HG03139 (cell line): ENCODE measurements around the gene CCNB1.
"Not testable (repeated sequence)": the region's sequence is repeated elsewhere in the genome, so short reads cannot be mapped to it uniquely, and the experiment has no call there.

Source experiments
- ATAC-seq: cut with Tn5 transposase; IDR thresholded peaks from one replicate; pipeline ENCODE4 v1.9.1; 2021; ENCODE audit not compliant: unreplicated experiment

The CCNB1 gene

DNA sequence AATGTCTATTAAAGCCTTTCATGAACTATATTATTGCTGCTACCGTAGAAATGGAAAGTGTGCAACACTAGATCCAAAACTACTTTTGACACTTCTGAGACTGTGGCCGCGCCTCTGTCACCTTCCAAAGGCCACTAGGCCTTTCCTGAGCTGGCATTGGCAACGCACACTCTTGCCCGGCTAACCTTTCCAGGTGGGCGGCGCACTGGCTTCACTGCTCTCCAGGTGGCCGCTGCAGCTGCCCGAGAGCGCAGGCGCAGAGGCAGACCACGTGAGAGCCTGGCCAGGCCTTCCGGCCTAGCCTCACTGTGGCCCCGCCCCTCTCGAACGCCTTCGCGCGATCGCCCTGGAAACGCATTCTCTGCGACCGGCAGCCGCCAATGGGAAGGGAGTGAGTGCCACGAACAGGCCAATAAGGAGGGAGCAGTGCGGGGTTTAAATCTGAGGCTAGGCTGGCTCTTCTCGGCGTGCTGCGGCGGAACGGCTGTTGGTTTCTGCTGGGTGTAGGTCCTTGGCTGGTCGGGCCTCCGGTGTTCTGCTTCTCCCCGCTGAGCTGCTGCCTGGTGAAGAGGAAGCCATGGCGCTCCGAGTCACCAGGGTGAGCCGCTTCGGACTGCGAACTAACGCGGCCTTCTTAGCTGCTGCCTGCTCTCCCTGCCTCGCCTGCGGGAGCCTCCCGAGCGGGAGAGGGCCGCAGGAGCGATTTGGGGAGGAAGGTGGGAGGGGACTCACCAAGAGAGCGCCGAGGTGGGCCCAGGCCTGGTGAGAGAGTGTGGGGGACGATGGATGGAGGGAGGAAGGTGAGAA is at the start of gene CCNB1:
Gene CCNB1, plus strand, starts transcription at position 465 of the 807 bp plus-strand sequence. Its CDS starts 113 bp downstream, at position 578.
- ATAC-seq, result peak; percentile 99

DNA sequence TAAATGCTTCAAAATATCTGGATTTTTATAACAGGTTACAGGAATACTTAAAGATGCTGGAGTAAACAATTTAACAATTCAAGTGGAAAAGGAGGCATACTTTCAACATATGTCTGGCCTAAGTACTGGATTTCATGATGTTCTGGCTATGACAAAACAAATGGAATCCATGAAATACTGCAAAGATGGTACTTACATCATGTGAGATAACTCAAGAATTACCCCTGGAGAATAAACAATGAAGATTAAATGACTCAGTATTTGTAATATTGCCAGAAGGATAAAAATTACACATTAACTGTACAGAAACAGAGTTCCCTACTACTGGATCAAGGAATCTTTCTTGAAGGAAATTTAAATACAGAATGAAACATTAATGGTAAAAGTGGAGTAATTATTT is 37.5 kb upstream of the CCNB1 start:
- ATAC-seq, result no peak

DNA sequence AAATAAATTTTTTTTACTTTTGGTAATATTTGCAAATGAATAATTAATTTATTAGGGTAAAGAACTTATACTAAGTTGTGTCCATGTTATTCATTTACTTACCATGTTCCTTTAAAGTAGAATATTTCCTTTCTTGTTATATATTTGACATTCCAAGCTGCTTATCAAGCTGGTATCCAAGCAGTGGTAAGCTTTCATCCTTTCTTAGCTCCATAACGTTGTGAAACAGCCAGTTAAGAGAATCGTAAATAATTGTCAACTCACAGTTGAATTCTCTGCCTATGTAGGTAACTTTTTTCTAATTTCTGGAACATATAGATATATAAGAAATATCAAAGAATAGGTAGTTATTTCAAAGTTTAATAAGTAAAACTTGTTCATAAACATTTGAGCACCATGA is 36.7 kb upstream of the CCNB1 start:
- no peak for ATAC-seq

DNA sequence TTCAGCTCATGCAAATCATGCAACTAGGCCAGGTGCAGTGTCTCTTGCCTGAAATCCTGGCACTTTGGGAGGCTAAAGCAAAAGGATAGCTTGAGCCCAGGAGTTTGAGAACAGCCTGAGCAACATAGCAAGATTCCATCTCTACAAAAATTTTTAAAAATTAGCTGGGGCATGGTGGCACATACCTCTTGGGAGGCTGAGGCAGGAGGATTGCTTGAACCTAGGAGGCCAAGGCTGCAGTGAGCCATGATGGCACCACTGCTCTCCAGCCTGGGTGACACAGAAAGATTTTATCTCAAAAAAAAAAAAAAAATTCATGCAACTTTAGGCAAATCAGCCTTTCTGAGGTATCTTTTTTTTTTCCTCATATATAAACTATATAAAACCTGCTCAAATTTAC is 35.6 kb upstream of the CCNB1 start:
- ATAC-seq, result no peak

DNA sequence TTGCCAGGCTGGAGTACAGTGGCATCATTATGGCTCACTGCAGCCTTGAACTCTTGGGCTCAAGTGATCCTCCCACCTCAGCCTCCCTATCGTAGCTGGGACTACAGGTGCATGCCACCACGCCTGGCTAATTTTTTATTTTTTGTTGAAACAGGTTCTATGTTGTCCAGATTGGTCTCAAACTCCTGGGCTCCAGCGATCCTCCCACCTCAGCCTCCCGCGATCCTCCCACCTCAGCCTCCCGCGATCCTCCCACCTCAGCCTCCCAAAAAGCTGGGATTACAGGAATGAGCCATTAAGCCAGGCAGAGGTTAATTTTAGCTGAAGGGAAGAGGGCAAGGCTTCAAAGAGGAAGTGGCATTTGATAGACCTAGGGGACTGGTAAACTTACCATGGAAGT is 32.8 kb upstream of the CCNB1 start:
- no peak for ATAC-seq

DNA sequence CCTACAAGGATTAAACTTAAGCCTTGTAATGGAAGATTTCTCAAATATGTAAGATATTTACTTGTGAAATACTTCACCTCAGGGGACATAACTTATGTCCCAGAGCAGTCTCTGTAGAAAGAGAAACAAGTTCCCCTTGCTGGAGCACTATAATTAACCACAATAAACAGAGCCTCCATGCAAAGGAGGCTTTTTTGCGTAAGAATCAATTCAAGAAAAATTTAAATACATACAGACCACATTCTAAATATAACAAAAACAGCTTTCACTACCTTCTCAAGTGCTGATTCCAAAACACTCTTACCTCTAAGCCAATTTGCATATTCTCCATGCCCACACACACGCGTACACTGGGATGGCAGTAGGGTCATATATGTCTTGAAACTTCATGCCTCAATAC is 30.7 kb upstream of the CCNB1 start:
- ATAC-seq, result peak; percentile 71

DNA sequence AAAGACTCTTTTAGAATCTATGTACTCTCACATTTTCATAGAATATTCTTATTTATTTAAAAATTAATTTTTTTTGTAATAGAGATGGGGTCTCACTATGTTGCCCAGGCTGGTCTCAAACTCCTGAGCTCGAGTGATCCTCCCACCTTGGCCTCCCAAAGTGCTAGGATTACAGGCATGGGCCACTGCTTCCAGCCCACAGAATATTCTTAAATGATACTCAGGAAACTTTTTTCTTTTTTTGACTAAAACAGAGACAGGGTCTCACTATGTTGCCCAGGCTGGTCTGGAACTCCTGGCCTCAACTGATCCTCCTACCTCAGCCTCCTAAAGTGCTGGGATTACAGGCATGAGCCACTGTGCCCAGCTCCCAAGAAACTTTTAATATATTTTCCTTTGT is 29.7 kb upstream of the CCNB1 start:
- not testable (repeated sequence) for ATAC-seq

DNA sequence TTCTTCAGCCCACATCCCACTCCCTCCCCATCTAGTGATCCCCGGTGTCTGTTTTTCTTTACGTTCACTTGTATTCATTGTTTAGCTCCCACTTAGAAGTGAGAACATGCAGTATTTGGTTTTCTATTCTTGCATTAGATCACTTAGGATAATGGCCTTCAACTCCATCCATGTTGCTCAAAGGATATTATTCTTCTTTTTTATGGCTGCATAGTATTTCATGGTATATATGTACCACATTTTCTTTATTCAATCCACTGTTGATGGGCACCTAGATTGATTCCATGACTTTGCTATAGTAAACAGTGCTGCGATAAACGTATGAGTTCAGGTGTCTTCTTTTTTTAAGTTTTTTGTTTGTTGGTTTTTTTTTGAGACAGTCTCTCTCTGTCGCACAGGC is 29.1 kb upstream of the CCNB1 start:
- ATAC-seq, result no peak

DNA sequence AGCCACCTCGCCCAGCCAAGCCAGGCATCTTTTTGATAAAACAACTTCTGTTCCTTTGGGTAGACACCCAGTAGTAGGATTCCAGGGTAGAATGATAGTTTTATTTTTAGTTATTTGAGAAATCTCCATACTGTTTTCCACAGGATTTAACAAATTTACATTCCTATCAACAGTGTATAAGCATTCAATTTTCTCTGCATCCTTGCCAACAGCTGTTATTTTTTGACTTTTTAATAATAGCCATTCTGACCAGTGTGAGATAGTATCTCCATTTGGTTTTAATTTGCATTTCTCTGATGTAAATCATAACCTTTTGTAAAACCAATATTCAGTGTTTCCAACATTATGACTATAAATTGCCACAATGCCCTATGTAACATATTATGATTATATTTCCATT is 28.2 kb upstream of the CCNB1 start:
- ATAC-seq, result no peak

DNA sequence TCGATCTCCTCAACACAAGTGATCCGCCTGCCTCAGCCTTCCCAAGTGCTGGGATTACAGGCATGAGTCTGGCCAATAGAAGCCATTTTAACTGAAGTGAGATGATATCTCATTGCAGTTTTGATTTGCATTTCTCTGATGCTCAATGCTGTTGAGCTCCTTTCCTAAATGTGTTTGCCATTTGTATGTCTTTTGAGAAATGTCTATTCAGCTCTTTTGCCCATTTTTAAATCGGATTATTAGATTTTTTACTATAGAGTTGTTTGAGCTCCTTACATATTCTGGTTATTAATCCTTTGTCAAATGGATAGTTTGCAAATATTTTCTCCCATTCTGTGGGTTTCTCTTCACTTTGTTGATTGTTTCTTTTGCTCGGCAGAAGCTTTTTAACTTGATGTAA is 26.7 kb upstream of the CCNB1 start:
- ATAC-seq, result not testable (repeated sequence)

DNA sequence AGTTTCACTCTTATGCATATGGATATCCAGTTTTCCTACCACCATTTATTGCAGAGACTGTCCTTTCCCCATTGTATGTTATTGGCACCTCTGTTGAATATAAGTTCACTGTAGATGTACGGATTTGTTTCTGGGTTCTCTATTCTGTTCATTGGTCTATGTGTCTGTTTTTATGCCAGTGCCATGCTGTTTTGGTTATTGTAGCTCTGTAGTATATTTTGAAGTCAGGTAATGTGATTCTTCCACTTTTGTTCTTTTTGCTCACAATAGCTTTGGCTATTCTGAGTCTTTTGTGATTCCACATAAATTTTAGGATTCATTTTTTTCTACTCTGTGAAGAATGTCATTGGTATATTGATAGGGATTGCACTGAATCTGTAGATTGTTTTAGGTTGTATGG is 26.1 kb upstream of the CCNB1 start:
- ATAC-seq, result no peak

DNA sequence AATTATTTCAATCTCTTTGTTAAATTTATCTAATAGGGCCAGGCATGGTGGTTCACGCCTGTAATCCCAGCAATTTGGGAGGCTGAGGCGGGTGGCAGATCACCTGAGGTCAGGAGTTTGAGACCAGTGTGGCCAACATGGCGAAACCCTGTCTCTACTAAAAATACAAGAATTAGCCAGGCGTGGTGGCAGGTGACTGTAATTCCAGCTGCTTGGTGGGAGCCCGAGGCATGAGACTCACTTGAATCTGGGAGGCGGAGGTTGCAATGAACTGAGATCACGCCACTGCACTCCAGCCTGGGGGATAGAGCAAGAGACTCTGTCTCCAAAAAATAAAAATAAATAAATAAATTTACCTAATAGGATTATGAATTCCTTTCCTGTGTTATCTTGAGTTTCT is 18.4 kb upstream of the CCNB1 start:
- ATAC-seq, result not testable (repeated sequence)

DNA sequence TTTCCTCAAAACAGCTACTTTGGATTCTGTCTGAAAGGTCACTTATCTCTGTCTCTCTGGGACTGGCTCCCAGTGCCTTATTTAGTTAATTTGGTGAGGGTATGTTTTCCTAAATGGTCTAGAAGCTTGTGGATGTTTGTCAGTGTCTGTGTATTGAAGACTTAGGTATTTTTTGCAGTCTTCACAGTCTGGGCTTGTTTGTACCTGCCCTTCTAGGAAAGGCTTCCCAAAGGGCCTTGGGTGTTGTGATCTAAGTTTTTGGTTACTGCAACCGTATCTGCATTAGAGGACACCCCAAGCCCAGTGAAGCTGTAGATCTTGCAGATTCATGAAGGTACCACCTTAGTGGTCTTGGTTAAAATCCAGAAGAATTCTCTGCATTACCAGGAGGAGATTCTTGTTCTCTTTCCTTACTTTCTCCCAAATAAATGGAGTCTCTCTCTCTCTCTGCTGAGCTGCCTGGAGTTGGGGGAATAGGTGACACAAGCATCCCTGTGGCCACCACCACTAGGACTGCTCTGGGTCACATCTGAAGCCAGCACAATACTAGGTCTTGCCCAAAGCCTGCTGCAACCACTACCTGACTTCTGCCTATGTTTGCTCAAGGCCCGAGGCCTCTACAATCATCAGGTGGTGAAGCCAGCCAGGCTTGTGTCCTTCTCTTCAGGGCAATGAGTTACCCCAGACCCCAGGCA is 17.8 kb upstream of the CCNB1 start:
- no peak for ATAC-seq

DNA sequence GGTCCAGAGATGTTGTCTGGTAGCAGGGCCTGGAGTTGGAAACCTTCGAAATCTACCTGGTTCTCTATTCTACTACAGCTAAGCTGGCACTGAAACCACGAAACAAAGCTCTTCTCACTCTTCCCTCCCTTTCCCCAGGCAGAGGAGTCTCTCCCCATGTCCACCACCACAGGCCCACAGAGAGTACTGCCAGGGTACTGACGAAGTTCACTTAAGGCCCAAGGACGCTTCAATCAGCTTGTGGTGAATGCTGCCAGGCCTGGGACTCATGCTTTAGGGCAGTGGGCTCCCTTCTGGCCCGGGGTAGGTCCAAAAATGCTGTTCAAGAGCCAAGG is 17.3 kb upstream of the CCNB1 start:
- no peak for ATAC-seq

DNA sequence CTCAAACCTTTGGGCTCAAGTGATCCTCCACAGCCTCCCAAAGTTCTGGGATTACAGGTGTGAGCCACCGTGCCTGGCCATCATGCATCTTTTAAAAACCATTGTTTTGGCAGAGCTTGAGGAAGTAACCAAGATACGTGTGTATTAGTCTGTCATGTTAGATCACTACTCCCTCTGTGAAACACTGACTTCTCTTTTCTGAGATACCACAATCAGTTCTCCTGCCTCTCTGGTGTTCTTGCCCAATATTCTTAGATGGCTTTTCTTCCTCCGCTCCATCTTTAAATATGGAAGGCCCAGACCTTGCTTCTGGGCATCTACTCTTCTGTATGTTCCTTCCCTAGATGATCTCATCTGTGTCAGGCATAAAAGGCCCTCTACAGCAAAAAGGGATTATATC is 14.2 kb upstream of the CCNB1 start:
- ATAC-seq, result no peak

DNA sequence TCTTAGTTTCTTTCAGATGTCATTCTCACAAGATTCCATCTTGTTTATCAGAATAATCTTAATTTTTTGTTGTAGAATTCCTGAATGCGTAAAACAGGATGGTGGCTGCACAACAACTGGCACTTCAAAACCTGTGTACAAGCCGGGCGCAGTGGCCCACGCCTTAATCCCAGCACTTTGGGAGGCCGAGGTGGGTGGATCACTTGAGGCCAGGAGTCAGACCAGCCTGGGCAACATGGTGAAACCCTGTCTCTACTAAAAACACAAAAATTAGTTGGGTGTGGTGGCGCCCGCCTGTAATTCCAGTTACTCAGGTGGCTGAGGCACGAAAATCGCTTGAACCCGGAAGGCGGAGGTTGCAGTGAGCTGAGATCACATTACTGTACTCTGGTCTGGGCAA is 10.5 kb upstream of the CCNB1 start:
- ATAC-seq, result no peak

DNA sequence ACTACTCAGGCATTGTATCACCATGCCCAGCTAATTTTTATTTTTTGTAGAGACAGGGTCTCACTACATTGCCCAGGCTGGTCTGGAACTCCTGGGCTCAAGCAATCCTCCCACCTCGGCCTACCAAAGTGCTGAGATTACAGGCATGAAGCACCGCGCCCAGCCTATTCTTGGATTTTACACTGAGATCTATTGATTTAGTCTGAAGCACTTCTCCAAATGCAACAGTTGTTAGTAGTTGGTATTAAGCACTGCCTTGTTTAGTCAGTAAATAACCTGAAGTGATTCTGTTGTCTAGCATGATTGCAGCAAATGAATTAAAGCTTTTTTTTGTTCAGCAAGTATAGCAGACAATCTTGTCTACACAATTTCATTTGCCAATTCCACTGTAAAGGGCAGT is 8.9 kb upstream of the CCNB1 start:
- no peak for ATAC-seq

DNA sequence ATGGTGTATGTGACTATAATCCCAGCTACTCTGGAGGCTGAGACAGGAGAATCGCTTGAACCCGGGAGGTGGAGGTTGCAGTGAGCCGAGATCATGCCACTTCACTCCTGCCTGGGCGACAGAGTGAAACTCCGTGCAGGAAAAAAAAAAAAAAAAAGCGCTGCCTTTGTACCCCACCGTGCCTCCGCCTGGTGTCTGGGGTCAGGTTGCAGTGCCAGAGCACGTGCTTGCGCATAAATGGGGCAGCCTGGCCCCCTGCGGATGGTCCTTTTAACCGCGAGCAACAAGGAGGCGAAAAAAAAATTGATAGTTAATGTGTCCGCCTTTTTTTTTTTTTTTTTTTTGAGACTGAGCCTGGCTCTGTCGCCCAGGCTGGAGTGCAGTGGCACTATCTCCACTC is 6.3 kb upstream of the CCNB1 start:
- ATAC-seq, result no peak

DNA sequence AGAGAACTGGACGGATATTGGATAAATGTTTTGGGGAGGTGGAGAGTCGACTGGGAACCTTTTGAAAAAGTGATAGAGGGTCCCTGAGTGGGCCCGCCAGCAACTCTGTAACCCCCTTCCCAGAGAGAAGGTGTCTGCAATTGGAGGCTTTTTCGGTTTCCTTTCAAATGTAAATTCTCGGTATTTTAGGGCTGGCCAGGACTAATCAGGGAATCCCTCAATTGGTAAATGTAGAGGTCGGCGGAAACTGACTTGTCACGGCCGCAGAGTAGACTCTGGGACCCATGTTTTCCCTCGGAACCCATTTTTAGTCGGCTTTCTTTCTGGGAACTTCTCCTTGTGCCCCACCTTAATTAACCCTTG is 524 bp downstream of the CCNB1 start:
- no peak for ATAC-seq

DNA sequence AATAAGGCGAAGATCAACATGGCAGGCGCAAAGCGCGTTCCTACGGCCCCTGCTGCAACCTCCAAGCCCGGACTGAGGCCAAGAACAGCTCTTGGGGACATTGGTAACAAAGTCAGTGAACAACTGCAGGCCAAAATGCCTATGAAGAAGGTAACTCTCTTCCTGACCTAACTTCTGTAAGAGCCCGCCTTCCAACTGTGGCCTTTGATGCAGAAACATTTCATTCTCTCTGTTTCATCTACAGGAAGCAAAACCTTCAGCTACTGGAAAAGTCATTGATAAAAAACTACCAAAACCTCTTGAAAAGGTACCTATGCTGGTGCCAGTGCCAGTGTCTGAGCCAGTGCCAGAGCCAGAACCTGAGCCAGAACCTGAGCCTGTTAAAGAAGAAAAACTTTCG is 979 bp downstream of the CCNB1 start:
- no peak for ATAC-seq

DNA sequence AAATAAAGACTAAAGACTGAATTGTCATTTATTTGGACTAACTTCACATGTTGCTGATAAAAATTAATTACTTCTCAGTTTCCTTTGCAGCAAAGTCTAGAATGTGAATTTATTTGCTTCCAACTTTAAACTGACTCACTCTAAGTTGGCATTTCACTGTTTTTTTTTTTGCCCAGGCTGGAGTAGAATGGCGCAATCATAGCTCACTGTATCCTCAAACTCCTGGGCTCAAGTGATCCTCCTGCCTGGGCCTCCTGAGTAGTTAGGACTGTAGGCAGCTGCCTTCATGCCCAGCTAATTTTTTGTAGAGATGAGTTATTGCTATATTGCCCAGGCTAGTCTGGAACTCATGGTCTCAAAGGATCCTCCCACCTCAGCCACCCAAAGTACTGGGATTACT is 3.5 kb downstream of the CCNB1 start:
- ATAC-seq, result no peak

DNA sequence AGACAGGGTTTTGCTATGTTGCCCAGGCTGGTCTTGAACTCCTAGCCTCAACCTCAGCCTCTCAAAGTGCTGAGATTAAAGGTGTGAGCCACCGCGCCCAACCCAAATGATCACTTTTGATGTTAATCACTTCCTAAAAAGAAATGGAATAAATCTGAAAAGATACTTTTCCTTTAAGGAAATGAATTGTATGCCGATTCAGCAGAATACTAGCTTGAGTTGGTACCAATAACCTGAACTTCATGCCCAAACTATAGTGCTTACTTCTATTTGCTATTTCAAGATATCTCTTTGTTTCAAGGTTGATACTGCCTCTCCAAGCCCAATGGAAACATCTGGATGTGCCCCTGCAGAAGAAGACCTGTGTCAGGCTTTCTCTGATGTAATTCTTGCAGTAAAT is 4.0 kb downstream of the CCNB1 start:
- ATAC-seq, result no peak
